Panc1 (cell line): ENCODE measurements around the gene PSMB2.
"Not testable (repeated sequence)": the region's sequence is repeated elsewhere in the genome, so short reads cannot be mapped to it uniquely, and the experiment has no call there.

ENCODE experiments used
- CTCF ChIP-seq: fragments of 450-650 bp; IDR thresholded peaks from 2 replicates; pipeline ENCODE4 v1.5.1; 2017; ENCODE audit warnings: mild to moderate bottlenecking
- POLR2AphosphoS5 ChIP-seq: IDR thresholded peaks from 2 replicates; pipeline ENCODE4 v1.6.1; 2012; ENCODE audit warnings: mild to moderate bottlenecking, low read depth, low read length, moderate library complexity
- SIN3A ChIP-seq: IDR thresholded peaks from 2 replicates; pipeline ENCODE4 v1.6.1; 2012; ENCODE audit warnings: low read depth, mild to moderate bottlenecking, low read length, moderate library complexity, borderline replicate concordance; ENCODE audit not compliant: insufficient read depth
- TF ChIP-seq, protein P1 (sequence below), 2 experiments: IDR thresholded peaks; 2 replicates each; pipeline ENCODE4 v1.6.1; 2011 to 2012; ENCODE audit warnings: low read depth in 2 of 2, control low read depth in 1 of 2, low read length in 1 of 2, mild to moderate bottlenecking in 1 of 2, moderate library complexity in 1 of 2; ENCODE audit not compliant: insufficient read depth in 1 of 2

- not testable (repeated sequence) for TF ChIP-seq CTCF, SIN3A, POLR2AphosphoS5
- TF ChIP-seq, protein P1, sequence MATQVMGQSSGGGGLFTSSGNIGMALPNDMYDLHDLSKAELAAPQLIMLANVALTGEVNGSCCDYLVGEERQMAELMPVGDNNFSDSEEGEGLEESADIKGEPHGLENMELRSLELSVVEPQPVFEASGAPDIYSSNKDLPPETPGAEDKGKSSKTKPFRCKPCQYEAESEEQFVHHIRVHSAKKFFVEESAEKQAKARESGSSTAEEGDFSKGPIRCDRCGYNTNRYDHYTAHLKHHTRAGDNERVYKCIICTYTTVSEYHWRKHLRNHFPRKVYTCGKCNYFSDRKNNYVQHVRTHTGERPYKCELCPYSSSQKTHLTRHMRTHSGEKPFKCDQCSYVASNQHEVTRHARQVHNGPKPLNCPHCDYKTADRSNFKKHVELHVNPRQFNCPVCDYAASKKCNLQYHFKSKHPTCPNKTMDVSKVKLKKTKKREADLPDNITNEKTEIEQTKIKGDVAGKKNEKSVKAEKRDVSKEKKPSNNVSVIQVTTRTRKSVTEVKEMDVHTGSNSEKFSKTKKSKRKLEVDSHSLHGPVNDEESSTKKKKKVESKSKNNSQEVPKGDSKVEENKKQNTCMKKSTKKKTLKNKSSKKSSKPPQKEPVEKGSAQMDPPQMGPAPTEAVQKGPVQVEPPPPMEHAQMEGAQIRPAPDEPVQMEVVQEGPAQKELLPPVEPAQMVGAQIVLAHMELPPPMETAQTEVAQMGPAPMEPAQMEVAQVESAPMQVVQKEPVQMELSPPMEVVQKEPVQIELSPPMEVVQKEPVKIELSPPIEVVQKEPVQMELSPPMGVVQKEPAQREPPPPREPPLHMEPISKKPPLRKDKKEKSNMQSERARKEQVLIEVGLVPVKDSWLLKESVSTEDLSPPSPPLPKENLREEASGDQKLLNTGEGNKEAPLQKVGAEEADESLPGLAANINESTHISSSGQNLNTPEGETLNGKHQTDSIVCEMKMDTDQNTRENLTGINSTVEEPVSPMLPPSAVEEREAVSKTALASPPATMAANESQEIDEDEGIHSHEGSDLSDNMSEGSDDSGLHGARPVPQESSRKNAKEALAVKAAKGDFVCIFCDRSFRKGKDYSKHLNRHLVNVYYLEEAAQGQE (IDR thresholded peaks at IDR 0.05; ENCODE audit: insufficient read depth in 1 of 2, low read depth in 2 of 2, low read length in 1 of 2), result not testable (repeated sequence)
These were observed 59.7 kb downstream of the PSMB2 start for GRCh38 chr1:35581621-35582020.
